Measurements from ENCODE around the gene ARHGAP11A. TPM values are rescaled to one million over a fixed set of nuclear protein-coding genes. Genes with fewer than 3 reads are reported as not detected.

The ARHGAP11A gene
- total and polyA plus RNA-seq, 4 donors, result 0.42 to 20.6 (median 0.98) TPM

DNA sequence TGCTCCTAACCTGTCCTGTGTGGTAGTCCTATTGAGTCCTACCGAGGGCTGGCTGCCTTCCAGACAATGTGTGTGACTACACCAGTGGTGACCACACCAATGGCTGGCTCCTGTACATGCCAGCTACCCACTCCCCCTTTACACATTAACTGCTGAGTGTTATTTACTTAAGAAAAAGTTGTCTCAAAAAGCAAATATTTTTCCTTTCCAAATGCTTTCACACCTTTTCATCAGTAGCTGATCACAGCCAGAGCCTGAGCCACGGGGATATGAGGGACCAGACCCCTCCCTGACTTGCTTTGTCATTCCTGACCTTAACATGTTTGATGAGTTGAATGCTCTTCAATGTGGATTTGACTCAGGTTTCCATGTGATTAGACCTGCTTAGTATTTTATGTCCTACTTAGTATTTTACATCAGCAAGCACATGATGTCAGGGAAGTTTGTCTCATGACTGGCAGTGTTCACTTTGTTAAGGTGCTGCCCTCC is 72.9 kb downstream of the ARHGAP11A start (continued):
- no peak for TF ChIP-seq NR2F2 (IDR thresholded peaks at IDR 0.05)
- TF ChIP-seq TAF1 (conservative IDR thresholded peaks at IDR 0.05), result no peak
- TF ChIP-seq, protein P1, sequence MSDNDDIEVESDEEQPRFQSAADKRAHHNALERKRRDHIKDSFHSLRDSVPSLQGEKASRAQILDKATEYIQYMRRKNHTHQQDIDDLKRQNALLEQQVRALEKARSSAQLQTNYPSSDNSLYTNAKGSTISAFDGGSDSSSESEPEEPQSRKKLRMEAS (IDR thresholded peaks at IDR 0.05), result peak; percentile 21

Small RNA genes lying within 50 kb of the gene (small RNA-seq; reads per million reads assigned to genes)
- gene RN7SL286P, result not detected

Other genes with a start within 250 kb of the ARHGAP11A start
- gene GOLGA8K, start 212.2 kb upstream of the ARHGAP11A start, total RNA-seq, result under 1 TPM; 0.08 to 0.09 TPM
- not detected for gene GOLGA8K, start 212.2 kb upstream of the ARHGAP11A start, polyA plus RNA-seq
- gene GOLGA8O, start 159.9 kb upstream of the ARHGAP11A start, total RNA-seq, result 1 to 10 TPM in 1 of 2 donors, under 1 TPM in 1; 0.28 to 4.4 TPM
- gene GOLGA8O, start 159.9 kb upstream of the ARHGAP11A start, polyA plus RNA-seq, result under 1 TPM in 1 of 2 donors, not detected in 1; 0.29 TPM
- gene GOLGA8N, start 22.0 kb upstream of the ARHGAP11A start, total RNA-seq, result 1 to 10 TPM; 4.7 to 6.8 TPM
- 1 to 10 TPM; 1.1 to 1.2 TPM for gene GOLGA8N, start 22.0 kb upstream of the ARHGAP11A start, polyA plus RNA-seq
- gene SCG5, start 26.2 kb downstream of the ARHGAP11A start, total RNA-seq, result 10 to 100 TPM in 1 of 2 donors, 1 to 10 TPM in 1; 7.5 to 12.6 TPM
- 10 to 100 TPM in 1 of 2 donors, 1 to 10 TPM in 1; 2.9 to 13.4 TPM for gene SCG5, start 26.2 kb downstream of the ARHGAP11A start, polyA plus RNA-seq
- gene GREM1, start 102.5 kb downstream of the ARHGAP11A start, total RNA-seq, result 1 to 10 TPM in 1 of 2 donors, under 1 TPM in 1; under 0.01 to 1.6 TPM
- under 1 TPM; 0.46 to 0.54 TPM for gene GREM1, start 102.5 kb downstream of the ARHGAP11A start, polyA plus RNA-seq